Adipocyte (in vitro differentiated cells): ENCODE results near the gene CEBPB.
A peak's percentile ranks its signal among the peaks of the same experiment; 100 is the strongest.
"Not testable (repeated sequence)": the region's sequence is repeated elsewhere in the genome, so short reads cannot be mapped to it uniquely, and the experiment has no call there.

Experiments
- DNase-seq: peaks from one replicate; pipeline ENCODE4 v3.0.0-alpha.2; 2015; ENCODE audit warnings: low read depth
- H3K27me3 ChIP-seq: replicated peaks from 2 replicates; pipeline ENCODE4 v1.7.0; 2013; ENCODE audit warnings: mild to moderate bottlenecking, low read length, moderate library complexity; ENCODE audit not compliant: control insufficient read depth, insufficient read depth
- H3K36me3 ChIP-seq: 2 replicates; pipeline ENCODE4 v1.7.0; 2013; ENCODE audit warnings: low read length, mild to moderate bottlenecking, moderate library complexity; ENCODE audit not compliant: control insufficient read depth, insufficient read depth, severe bottlenecking
- H3K4me1 ChIP-seq: 2 replicates; pipeline ENCODE4 v1.7.0; 2013; ENCODE audit warnings: mild to moderate bottlenecking, low read length, moderate library complexity; ENCODE audit not compliant: control insufficient read depth, insufficient read depth
- H3K4me3 ChIP-seq: 2 replicates; pipeline ENCODE4 v1.7.0; 2013; ENCODE audit warnings: mild to moderate bottlenecking, low read length, moderate library complexity
- H3K9ac ChIP-seq: 2 replicates; pipeline ENCODE4 v1.7.0; 2013; ENCODE audit warnings: mild to moderate bottlenecking, low read length, moderate library complexity
- H3K9me3 ChIP-seq: 2 replicates; pipeline ENCODE4 v1.7.0; 2013; ENCODE audit warnings: mild to moderate bottlenecking, low read length, moderate library complexity; ENCODE audit not compliant: control insufficient read depth

The CEBPB gene

DNA sequence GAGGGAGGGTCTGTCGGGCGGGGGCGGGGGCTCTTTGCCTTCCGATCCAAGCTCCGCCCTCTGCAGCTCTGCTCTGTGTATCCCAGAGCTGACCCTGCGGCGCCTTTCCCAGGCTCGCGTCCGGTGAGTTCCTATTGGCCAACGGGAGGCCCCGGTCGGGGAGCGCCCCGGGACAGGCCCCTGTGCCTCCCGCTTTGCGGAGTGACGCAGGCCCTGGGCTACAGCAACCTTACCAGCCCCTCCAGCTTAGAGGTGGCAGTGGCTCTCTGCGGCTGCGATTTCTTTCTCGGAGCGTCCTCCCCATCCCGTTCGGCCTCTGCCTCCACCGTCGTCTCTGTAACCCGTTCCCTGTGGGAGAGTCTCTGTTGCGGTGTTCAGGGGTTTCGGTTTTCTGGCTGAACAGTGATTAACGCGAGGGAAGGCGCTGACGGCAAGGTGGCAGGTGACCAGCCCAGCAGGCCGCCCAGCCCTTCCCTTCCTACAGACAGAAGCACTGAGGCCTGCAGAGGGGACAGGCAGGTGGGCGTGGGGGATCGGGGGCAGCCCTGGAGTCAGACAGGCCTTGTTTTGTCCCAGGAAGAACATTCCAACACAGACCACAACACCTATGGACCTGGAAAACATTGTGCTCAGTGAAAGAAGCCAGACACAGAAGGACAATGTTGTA lies 18.1 kb upstream of the CEBPB start:
- no peaks in the 10 kb centered on the region for H3K27me3 ChIP-seq
- H3K9ac ChIP-seq: peak overlapping the region; percentile 86
- H3K4me1 ChIP-seq: peaks cover 16% of the 10 kb centered on the region
- no peaks in the 10 kb centered on the region for H3K9me3 ChIP-seq
- H3K4me3 ChIP-seq: peak overlapping the region; percentile 84
- DNase-seq: peak; percentile 86
- no peaks in the 10 kb centered on the region for H3K36me3 ChIP-seq

DNA sequence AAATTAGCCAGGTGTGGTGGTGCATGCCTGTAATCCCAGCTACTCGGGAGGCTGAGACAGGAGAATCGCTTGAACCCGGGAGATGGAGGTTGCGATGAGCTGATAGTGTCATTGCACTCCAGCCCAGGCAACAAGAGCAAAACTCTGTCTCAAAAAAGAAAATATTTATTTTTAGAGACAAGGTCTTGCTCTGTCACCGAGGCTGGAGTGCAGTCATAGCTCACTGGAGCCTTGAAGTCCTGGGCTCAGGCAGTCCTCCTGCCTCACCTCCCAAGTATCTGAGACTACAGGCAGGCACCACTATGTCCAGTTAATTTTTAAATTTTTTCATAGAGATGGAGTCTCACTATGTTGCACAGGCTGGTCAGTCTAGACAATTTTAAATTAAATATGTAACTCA lies 16.2 kb upstream of the CEBPB start:
- Histone ChIP-seq H3K9ac (no peak overlapping the region), H3K4me1 (peaks cover 12% of the 10 kb centered on the region), H3K27me3 (no peaks in the 10 kb centered on the region), H3K4me3 (no peak overlapping the region), H3K36me3 (no peaks in the 10 kb centered on the region), H3K9me3 (no peaks in the 10 kb centered on the region)
- no peak for DNase-seq

GRCh38 chr20:50175938-50176933 lies 14.4 kb upstream of the CEBPB start:
- DNase-seq: no peak
- Histone ChIP-seq H3K4me1 (peaks cover 12% of the 10 kb centered on the region), H3K36me3 (no peaks in the 10 kb centered on the region), H3K27me3 (no peaks in the 10 kb centered on the region), H3K9me3 (no peaks in the 10 kb centered on the region), H3K9ac (no peak overlapping the region), H3K4me3 (no peak overlapping the region)

DNA sequence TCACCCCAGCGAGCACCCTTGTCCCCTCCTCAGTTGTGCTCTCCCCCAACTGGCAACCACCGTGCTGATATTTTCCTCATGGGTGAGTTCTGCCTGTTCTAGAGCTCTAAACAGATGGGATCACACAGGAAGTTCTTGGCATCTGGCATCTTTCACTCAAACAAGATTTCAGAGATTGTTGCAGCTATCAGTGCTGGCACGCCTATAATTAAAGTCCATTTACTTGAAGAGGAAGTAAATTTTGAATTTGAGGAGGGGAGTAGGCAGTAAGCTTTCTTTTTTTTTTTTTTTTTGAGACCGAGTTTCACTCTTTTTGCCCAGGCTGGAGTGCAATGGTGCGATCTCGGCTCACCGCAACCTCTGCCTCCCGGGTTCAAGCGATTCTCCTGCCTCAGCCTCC lies 12.0 kb upstream of the CEBPB start:
- H3K9me3 ChIP-seq, DNase-seq, H3K4me1 ChIP-seq, H3K9ac ChIP-seq, H3K27me3 ChIP-seq, H3K36me3 ChIP-seq, H3K4me3 ChIP-seq: not testable (repeated sequence)

GRCh38 chr20:50181344-50181743 lies 9.3 kb upstream of the CEBPB start:
- H3K4me1 ChIP-seq: no peaks in the 10 kb centered on the region
- H3K4me3 ChIP-seq: no peak overlapping the region
- H3K9me3 ChIP-seq: no peaks in the 10 kb centered on the region
- no peaks in the 10 kb centered on the region for H3K27me3 ChIP-seq
- no peak overlapping the region for H3K9ac ChIP-seq
- no peak for DNase-seq
- no peaks in the 10 kb centered on the region for H3K36me3 ChIP-seq

GRCh38 chr20:50182346-50182745 lies 8.3 kb upstream of the CEBPB start:
- Histone ChIP-seq H3K36me3 (no peaks in the 10 kb centered on the region), H3K9me3 (no peaks in the 10 kb centered on the region), H3K9ac (no peak overlapping the region), H3K4me3 (no peak overlapping the region), H3K27me3 (no peaks in the 10 kb centered on the region), H3K4me1 (no peaks in the 10 kb centered on the region)
- no peak for DNase-seq

GRCh38 chr20:50185426-50185825 lies 5.2 kb upstream of the CEBPB start:
- H3K9ac ChIP-seq: no peak overlapping the region
- H3K4me3 ChIP-seq: no peak overlapping the region
- H3K4me1 ChIP-seq: peaks cover 8% of the 10 kb centered on the region
- no peak for DNase-seq
- no peaks in the 10 kb centered on the region for H3K9me3 ChIP-seq
- H3K27me3 ChIP-seq: no peaks in the 10 kb centered on the region
- H3K36me3 ChIP-seq: no peaks in the 10 kb centered on the region

GRCh38 chr20:50186151-50186885 lies 4.3 kb upstream of the CEBPB start:
- Histone ChIP-seq H3K27me3 (no peaks in the 10 kb centered on the region), H3K4me3 (no peak overlapping the region), H3K9ac (peak overlapping the region; percentile 45), H3K9me3 (no peaks in the 10 kb centered on the region), H3K4me1 (peaks cover 8% of the 10 kb centered on the region), H3K36me3 (no peaks in the 10 kb centered on the region)
- DNase-seq: peak; percentile 95

- peaks cover 8% of the 10 kb centered on the region for H3K4me1 ChIP-seq
- no peaks in the 10 kb centered on the region for H3K27me3 ChIP-seq
- no peaks in the 10 kb centered on the region for H3K9me3 ChIP-seq
- H3K9ac ChIP-seq: no peak overlapping the region
- no peak overlapping the region for H3K4me3 ChIP-seq
- no peaks in the 10 kb centered on the region for H3K36me3 ChIP-seq
- DNase-seq: no peak
Observed at GRCh38 chr20:50186987-50187402, 3.6 kb upstream of the CEBPB start.

GRCh38 chr20:50187403-50188051 lies 3.1 kb upstream of the CEBPB start:
- Histone ChIP-seq H3K9ac (no peak overlapping the region), H3K4me1 (peaks cover 8% of the 10 kb centered on the region), H3K4me3 (no peak overlapping the region), H3K9me3 (no peaks in the 10 kb centered on the region), H3K27me3 (no peaks in the 10 kb centered on the region), H3K36me3 (peaks cover 2% of the 10 kb centered on the region)
- peak; percentile 55 for DNase-seq
